H7 (cell line): Measurements from ENCODE around the gene DUSP8. TPM values are rescaled to one million over a fixed set of nuclear protein-coding genes. Genes with fewer than 3 reads are reported as not detected.
"Not testable (repeated sequence)": the region's sequence is repeated elsewhere in the genome, so short reads cannot be mapped to it uniquely, and the experiment has no call there.

Source experiments
- DNase-seq: peaks from one replicate; pipeline ENCODE4 v3.0.0; 2012
- H3K27me3 ChIP-seq: 2 replicates; pipeline ENCODE4 v1.6.0; 2011; ENCODE audit warnings: mild to moderate bottlenecking, low read length; ENCODE audit not compliant: control insufficient read depth, insufficient read depth
- H3K36me3 ChIP-seq: replicated peaks from 2 replicates; pipeline ENCODE4 v1.5.1; 2011; ENCODE audit warnings: low read length; ENCODE audit not compliant: control insufficient read depth, insufficient read depth
- H3K4me3 ChIP-seq: 2 replicates; pipeline ENCODE4 v1.5.1; 2011; ENCODE audit warnings: low read depth, mild to moderate bottlenecking, control low read depth, low read length, moderate library complexity; ENCODE audit not compliant: insufficient read depth
- total RNA-seq: library from RNA; depleted of rRNA; stranded (reverse); fragments of >200 nt; shearing (Covaris generic); gene quantifications from 2 replicates; pipeline ENCODE4 v1.2.3, GENCODE V29; 2014

DUSP8 gene
- total RNA-seq, 1 experiment from 2014 or later = 1.7 TPM

GRCh38 chr11:1597331-1597993 is 25.4 kb upstream of the DUSP8 start:
- peaks cover 3% of the 10 kb centered on the region; the same call in 1 of the 2 replicates for H3K27me3 ChIP-seq
- no peak overlapping the region for H3K4me3 ChIP-seq
- DNase-seq = no peak
- H3K36me3 ChIP-seq = no peaks in the 10 kb centered on the region

- H3K4me3 ChIP-seq, H3K36me3 ChIP-seq, H3K27me3 ChIP-seq, DNase-seq: not testable (repeated sequence)
Measured at GRCh38 chr11:1596576-1597121, 24.6 kb upstream of the DUSP8 start.

GRCh38 chr11:1595994-1596575 is 24.0 kb upstream of the DUSP8 start:
- not testable (repeated sequence) for DNase-seq, H3K36me3 ChIP-seq, H3K4me3 ChIP-seq, H3K27me3 ChIP-seq

- H3K27me3 ChIP-seq = peaks cover 3% of the 10 kb centered on the region; the same call in 1 of the 2 replicates
- H3K36me3 ChIP-seq = no peaks in the 10 kb centered on the region
- H3K4me3 ChIP-seq = no peak overlapping the region
- DNase-seq = no peak
Measured at GRCh38 chr11:1592628-1593027, 20.6 kb upstream of the DUSP8 start.

GRCh38 chr11:1589996-1590395 is 17.9 kb upstream of the DUSP8 start:
- H3K4me3 ChIP-seq = no peak overlapping the region
- H3K27me3 ChIP-seq = no peaks in the 10 kb centered on the region; the same call in 1 of the 2 replicates
- no peak for DNase-seq
- H3K36me3 ChIP-seq = no peaks in the 10 kb centered on the region

- H3K36me3 ChIP-seq, H3K27me3 ChIP-seq, DNase-seq, H3K4me3 ChIP-seq: not testable (repeated sequence)
Measured at GRCh38 chr11:1589191-1589963, 17.3 kb upstream of the DUSP8 start.

- no peak for DNase-seq
- Histone ChIP-seq H3K36me3 (no peaks in the 10 kb centered on the region), H3K4me3 (no peak overlapping the region), H3K27me3 (no peaks in the 10 kb centered on the region)
Measured at GRCh38 chr11:1586699-1587098, 14.6 kb upstream of the DUSP8 start.

- H3K27me3 ChIP-seq, H3K36me3 ChIP-seq, H3K4me3 ChIP-seq, DNase-seq: not testable (repeated sequence)
Measured at GRCh38 chr11:1584661-1585370, 12.7 kb upstream of the DUSP8 start, which contains the start of gene KRTAP5-1. Gene KRTAP5-1, minus strand, starts transcription at chr11:1585283. Its CDS starts 34 bp downstream, at chr11:1585249.

- H3K36me3 ChIP-seq, H3K27me3 ChIP-seq, H3K4me3 ChIP-seq, DNase-seq: not testable (repeated sequence)
Measured at GRCh38 chr11:1582909-1583308, 10.8 kb upstream of the DUSP8 start.

- no peaks in the 10 kb centered on the region for H3K36me3 ChIP-seq
- no peak for DNase-seq
- no peak overlapping the region for H3K4me3 ChIP-seq
- no peaks in the 10 kb centered on the region for H3K27me3 ChIP-seq
Measured at GRCh38 chr11:1581976-1582375, 9.9 kb upstream of the DUSP8 start.

GRCh38 chr11:1576825-1577224 is 4.8 kb upstream of the DUSP8 start:
- Histone ChIP-seq H3K27me3 (peaks cover 28% of the 10 kb centered on the region), H3K4me3 (no peak overlapping the region), H3K36me3 (no peaks in the 10 kb centered on the region)
- DNase-seq = no peak

GRCh38 chr11:1575756-1576155 is 3.7 kb upstream of the DUSP8 start:
- not testable (repeated sequence) for H3K36me3 ChIP-seq, H3K4me3 ChIP-seq, DNase-seq
- peaks cover 35% of the 10 kb centered on the region for H3K27me3 ChIP-seq

- Histone ChIP-seq H3K36me3 (no peaks in the 10 kb centered on the region), H3K4me3 (no peak overlapping the region), H3K27me3 (peaks cover 41% of the 10 kb centered on the region)
- no peak for DNase-seq
Measured at GRCh38 chr11:1574933-1575242, 2.8 kb upstream of the DUSP8 start.

- Histone ChIP-seq H3K27me3 (peaks cover 43% of the 10 kb centered on the region), H3K4me3 (peak overlapping the region; percentile 24), H3K36me3 (no peaks in the 10 kb centered on the region)
- peak; percentile 96 for DNase-seq
Measured at GRCh38 chr11:1574238-1574932, 2.3 kb upstream of the DUSP8 start.
